GM18508 (cell line): ENCODE data around the gene CHRNB4.
"Not testable (repeated sequence)": the region's sequence is repeated elsewhere in the genome, so short reads cannot be mapped to it uniquely, and the experiment has no call there.

ENCODE experiments used
- ATAC-seq: cut with Tn5 transposase; IDR thresholded peaks from one replicate; pipeline ENCODE4 v1.9.1; 2021; ENCODE audit warnings: moderate number of reproducible peaks; ENCODE audit not compliant: insufficient read depth, unreplicated experiment

The CHRNB4 gene

DNA sequence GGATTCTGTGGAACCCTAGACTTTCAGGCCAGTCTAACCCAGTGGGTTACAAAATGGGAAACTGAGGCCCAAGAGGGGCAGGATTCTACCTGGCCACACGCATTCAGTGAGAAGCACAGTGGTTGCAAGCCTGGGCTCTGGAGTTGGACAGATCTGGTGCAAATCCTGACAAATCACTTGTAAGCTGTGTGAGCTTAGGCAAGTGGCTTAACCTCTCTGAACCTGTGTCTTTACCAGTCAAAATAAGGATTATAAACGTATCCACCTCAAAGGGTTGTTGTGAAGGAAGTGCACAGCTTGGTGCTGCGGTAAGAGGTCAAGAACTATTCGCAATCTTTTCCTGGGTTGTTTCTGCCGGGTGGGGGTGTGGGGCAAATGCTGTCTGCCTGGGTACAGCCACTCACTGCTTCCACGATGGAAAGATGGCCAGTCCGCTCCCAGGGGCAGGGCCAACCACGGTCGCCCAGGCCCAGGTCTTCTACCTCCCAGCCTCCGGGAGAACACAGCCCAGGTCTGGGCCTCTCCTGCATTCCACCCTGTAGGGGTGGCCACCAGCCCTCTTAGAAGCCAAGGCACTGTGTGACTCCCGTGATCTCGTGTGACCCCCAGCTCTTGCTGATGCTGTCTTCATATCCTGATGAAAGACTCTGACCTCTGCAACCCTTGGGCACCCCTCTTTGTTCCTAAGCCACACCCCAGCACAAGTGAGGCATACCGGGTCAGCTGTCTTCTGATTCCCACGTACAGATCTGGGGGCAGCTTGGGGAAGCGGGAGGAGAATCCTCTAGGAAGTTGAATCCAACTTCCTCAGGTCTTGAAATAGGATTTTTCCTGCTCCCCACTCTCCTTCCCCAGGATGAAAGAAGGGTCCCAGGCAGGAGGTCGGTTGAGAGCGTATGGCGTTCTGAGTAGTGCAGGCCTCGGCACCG, 21.7 kb downstream of the CHRNB4 start:
- ATAC-seq, result no peak

DNA sequence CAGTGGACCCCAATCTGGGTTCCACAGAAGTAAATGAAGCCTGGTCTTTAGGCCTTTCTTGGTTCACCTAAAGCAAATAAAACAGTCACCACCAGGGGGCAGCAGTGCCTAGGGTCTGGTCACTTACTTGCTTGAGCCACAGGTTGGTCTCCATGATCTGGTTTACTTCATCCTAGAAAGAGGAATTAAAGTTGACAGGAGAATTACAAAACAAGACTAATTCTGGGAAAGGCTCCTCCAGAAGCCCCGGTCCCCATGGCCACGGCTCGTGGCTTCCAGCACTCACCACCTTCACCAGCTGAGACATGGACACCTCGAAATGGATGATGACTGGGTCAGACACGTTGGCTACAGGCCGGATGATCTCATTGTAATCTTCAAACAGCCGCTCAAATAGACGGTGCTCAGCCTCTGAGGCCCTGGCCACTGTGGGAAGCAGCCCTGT, 22.5 kb downstream of the CHRNB4 start:
- no peak for ATAC-seq

DNA sequence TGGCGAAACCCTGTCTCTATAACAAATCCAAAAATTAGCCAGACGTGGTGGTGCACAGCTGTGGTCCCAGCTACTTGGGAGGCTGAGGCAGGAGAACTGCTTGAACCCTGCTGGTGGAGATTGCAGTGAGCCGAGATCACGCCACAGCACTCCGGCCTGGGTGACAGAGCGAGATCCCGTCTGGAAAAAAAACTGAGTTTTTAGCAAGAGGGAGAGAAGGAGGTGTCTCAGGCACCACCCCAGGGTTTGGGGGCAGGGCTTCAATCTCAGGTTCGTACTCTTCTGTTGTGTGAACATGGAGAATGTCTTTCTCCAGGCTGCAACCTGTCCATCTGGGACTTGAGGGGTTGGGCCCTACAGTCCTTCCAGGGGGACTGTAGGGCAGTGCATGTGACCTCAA, 22.9 kb downstream of the CHRNB4 start:
- ATAC-seq, result no peak

DNA sequence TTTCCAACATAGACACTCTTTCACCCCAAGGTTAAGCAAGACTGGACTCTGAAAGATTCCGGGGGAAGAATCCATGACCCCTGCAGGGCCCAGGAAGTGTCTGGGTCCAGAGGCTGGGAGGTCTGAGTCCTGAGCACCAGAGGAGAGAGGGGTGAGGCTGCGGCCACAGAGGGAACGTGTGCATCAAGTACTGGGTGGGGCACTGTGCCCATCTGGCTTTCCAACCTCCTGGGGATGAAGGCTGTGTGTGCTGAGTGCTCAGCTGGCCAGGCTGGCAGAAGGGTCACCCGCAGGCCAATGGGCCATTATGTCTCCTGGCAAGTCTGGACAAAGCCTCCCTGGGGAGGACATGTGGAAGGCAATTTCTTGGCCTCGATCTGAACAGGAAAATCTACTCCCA, 23.5 kb downstream of the CHRNB4 start:
- no peak for ATAC-seq

DNA sequence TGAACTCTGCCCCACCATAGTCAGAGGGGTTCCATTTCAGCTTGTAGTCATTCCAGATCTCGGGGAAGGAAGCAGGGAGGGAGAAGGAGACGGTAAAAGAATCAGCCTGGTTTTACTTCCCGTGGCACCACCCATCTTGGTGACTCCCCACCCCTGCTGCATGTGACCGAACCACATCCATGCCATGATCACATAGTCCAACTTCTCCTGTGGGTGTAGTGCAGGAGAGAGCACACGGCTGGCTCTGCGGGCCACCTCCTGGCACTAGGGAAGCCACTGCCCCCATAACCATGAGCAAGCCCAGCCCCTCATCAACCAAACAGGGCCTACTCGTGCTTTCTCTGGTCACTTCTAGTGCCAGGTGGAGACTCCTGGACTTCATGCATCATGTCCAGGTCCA, 23.9 kb downstream of the CHRNB4 start:
- ATAC-seq, result no peak

DNA sequence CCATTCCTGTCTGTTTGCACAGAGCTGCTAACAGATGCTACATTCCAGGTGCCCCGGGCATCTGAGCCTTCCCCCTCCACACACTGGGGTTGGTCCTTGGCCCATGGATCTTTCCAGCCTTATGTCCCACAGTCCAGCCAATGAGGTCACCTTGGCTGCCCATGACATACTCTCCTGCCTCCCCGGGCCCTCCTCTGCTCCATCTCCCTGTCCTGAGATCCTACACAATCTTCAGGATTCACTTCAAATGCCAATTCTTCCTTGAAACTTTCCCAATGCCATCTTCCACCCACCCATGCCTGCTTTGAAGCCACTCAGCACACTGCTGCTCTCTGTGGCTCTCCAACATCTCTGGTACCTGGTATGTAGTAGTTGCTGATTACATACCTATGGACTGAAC, 24.5 kb downstream of the CHRNB4 start:
- no peak for ATAC-seq

DNA sequence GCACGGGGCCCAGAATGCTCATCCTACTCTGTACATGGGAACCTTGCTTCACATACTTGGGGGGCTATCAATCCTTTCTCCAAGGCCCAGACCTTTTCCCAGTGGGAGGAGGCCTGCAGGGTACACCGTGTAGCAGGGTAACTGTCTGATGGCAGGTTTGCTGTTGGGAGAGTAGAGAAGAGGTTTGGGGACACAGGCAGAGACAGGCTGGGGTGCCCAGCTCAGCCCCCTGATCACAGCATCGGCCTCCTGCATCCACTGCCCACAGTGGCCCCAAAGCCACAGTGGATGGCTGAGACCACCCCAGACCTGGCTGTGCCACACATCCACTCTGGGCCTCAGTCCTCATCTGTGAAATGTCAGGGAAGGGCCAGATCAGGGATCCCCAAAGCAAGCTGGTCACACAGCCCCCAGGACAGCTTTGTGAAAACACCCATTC, 25.8 kb downstream of the CHRNB4 start:
- no peak for ATAC-seq

DNA sequence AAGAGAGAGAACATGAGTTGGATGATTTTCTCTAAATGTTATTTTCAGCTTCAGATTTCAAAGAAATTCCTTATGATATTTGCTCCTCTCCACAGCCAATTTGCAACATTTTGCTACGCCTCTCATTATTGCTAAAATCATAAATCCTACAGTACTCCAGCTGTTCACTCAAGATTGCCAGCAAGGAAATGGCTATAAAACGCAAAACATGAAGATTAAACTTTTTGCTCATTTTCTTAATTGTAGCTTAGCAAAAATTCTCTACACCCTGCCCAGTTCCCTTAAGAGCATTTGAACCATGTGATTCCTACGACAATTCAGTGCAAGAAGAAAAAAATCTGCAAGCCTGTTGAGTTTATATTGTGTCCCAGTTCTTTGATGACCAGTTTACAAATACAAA, 27.0 kb downstream of the CHRNB4 start:
- no peak for ATAC-seq

DNA sequence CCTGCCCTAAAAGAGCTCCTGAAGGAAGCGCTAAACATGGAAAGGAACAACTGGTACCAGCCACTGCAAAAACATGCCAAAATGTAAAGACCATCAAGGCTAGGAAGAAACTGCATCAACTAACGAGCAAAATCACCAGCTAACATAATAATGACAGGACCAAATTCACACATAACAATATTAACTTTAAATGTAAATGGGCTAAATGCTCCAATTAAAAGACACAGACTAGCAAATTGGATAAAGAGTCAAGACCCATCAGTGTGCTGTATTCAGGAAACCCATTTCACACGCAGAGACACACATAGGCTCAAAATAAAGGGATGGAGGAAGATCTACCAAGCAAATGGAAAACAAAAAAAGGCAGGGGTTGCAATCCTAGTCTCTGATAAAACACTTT, 31.5 kb downstream of the CHRNB4 start:
- ATAC-seq, result not testable (repeated sequence)

DNA sequence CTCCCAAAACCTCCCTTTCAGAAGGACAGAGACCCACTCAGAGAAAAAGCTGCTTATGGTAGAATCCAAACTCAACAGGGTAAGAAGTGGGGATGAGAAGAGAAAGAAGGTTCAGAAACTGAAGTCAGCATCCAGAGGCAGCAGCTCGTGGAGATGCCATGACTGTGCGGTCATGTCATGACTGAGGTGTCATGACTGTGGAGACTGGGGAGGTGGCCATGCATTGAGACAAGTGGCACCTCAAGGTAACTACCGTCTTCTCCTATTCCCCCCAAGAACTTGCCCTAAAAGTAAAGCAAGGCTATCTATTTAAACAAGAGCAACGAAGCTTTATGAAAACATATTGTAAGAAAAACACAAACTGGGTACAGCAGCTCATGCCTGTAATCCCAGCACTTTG, 35.3 kb downstream of the CHRNB4 start:
- ATAC-seq, result no peak

DNA sequence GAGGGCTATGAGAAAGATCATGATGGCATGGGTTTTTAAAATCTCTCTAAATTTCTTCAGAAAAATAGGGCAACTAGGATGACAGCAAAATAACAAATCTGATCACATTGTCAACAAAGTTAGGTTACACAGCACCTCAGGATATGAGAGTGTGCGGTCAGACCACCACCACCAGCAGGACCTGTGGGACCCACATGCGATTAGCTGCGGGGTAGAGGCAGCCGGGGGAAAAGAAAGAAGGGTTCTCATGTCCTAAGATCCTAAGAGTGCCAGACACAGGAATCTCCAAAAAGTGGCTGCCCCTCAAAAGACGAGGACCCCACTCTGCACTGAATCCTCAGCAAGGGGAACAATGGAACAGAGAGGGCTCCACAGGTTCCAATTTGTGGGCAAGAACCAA, 35.8 kb downstream of the CHRNB4 start:
- no peak for ATAC-seq

DNA sequence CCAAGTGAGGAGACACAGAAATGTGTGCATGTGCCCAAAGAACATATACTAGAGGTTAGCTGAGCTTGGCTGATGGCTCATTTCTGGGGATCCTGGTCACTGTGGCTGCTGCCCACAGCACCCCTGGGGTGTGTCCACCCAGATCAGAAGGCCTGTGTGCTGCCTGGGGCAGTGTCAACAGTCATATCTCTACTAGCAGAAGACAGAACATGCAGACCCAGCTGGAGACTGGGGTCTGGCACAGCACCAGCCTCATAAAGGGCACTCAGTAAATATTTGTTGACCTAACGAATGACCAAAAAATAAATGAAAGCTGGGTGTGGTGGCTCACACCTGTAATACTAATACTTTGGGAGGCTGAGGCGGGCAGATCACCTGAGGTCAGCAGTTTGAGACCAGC, 36.6 kb downstream of the CHRNB4 start:
- ATAC-seq, result no peak

DNA sequence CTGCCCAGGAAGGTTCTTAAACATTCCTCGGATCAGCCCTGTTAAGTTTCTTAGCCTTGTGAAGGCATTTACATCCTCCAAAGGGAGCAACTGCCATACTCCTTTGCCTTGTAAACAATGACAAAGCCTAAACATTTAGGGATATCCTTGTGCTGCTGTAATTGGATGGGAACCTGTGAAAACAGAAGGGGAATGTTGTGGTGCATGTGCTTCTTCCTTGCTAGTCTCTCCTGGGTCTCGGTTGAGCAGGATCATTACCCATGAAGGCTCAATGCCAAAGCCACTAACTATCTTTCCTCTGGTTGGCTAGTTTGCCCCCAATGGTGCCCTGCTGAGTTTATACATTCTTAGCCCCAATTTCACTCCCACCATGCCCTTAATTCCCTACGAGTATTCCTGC, 37.5 kb downstream of the CHRNB4 start:
- no peak for ATAC-seq

DNA sequence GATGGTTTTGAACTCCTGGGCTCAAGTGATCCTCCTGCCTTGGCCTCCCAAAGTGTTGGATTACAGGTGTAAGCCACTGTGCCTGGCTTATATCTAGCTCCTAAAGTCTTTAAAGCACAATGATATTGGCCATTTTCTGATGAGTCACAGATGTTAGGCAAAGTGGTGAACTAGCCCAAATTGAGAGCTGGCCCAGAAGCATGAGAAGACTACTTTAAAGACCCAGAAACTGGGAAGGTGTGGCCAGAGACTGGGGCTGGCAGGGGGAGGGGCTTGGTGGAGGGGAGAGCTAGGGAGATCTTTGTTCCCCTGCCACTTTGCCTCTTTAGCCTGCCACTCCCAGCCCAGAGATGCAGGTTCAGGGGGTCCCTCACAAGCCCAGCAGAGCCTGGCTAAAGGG, 41.8 kb downstream of the CHRNB4 start:
- no peak for ATAC-seq

DNA sequence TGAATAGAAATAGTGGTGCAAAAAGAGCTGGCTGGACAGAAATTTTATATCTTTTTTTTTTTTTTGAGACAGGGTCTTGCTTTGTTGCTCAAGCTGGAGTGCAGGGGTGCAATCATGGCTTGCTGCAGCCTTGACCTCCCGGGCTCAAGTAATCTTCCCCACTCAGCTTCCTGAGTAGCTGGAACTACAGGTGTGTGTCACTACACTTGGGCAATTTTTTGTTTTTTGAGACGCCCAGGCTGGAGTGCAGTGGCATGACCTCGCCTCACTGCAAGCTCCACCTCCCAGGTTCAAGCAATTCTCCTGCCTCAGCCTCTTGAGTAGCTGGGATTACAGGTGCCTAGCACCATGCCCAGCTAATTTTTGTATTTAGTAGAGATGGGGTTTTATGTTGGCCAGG, 42.7 kb downstream of the CHRNB4 start:
- no peak for ATAC-seq

DNA sequence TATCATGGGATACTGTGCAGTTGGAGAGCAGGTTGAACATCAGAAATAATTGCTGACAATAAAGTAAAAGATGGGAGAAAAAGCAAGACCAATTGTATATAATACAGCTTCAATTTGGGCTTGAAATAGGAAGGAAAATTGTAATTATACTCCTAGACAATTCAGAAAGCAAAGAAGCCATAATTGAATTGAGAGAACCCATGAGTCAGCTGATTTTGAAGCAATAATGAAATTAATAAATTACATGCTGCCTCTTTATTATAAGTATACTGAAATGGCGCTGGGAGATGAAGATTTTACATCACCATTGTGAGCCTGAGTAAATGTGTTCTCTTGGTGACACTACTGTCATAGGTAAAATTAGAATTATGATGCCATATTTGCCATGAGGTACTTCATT, 43.4 kb downstream of the CHRNB4 start:
- ATAC-seq, result no peak

DNA sequence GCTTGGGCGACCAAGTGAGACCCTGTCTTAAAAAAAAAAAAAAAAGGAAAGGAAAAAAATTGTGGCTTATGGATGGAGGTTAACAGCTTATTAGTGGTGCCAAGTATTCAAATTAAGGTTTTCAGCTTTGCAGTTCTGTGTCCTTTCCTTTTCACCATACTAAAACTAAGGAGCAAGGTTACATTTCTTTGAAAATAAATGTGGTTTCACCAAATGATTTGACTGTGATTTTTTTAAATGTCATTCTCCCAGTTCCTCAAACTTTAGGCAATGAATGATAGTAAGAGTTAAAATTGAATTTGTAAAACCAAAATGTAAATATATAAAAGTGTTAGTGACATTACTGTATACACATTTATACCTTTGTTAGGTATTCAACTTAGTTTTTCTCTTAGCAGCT, 66.1 kb downstream of the CHRNB4 start:
- no peak for ATAC-seq
